ENCODE results near the gene CD300LD. TPM values are rescaled to one million over a fixed set of nuclear protein-coding genes. Genes with fewer than 3 reads are reported as not detected.

CD300LD gene
- total RNA-seq, 2 donors from 2014 or later, result not detected

- intact Hi-C loops (cut with DNase I), result no loop called here
- Histone ChIP-seq H3K9me3 (no peaks in the 10 kb centered on the region), H3K4me1 (no peaks in the 10 kb centered on the region), H3K27ac (no peak overlapping the region), H3K4me3 (no peak overlapping the region), H3K36me3 (no peaks in the 10 kb centered on the region), H3K9ac (ENCODE audit: low read depth in 2 of 2, low read length in 2 of 2) (no peak overlapping the region), H3K27me3 (no peaks in the 10 kb centered on the region)
- DNase-seq, result peak; percentile 48
- TF ChIP-seq CTCF (IDR thresholded peaks at IDR 0.05), result no peak
These were observed 60.0 kb downstream of the CD300LD start for GRCh38 chr17:74532115-74532514.

DNA sequence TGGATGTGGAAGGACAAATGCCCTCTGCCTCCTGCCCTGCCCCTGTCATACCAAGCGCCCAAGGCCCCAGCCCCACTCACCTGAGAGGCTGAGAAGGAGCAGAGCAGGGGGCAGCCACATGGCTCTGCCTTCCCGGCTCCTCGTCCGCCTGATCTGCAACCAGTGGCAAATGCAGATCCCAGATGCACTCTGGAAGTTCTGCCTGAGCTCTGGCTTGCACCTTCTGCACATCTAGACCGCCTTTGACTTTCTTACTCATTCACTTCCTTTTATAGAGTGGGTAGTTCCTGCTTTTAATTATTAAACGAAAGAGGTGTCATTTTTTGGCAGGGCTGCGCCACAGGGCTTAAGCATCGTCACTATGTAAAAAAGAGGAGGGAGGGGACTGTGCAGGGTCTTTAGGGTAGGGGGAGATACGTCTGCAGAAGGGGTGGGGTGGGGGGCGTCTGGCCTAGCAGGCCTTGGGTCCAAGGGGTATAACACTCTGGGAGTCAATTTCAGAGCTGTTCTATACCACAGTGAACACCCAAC, 60.8 kb downstream of the CD300LD start, which contains the start of gene CD300LB:
CD300LB (minus strand) TSS at position 245 of the 531 bp plus-strand sequence; CDS start at position 120, 125 bp downstream.
- TF ChIP-seq CTCF (IDR thresholded peaks at IDR 0.05), result no peak
- peak; percentile 12 for DNase-seq
- Histone ChIP-seq H3K36me3 (no peaks in the 10 kb centered on the region), H3K27ac (no peak within 1 kb of the TSS), H3K4me3 (no peak within 1 kb of the TSS), H3K9ac (ENCODE audit: low read depth in 2 of 2, low read length in 2 of 2) (no peak within 1 kb of the TSS), H3K9me3 (no peaks in the 10 kb centered on the region), H3K4me1 (no peaks in the 10 kb centered on the region), H3K27me3 (no peaks in the 10 kb centered on the region)
- intact Hi-C loops (cut with DNase I), result no loop called here

DNA sequence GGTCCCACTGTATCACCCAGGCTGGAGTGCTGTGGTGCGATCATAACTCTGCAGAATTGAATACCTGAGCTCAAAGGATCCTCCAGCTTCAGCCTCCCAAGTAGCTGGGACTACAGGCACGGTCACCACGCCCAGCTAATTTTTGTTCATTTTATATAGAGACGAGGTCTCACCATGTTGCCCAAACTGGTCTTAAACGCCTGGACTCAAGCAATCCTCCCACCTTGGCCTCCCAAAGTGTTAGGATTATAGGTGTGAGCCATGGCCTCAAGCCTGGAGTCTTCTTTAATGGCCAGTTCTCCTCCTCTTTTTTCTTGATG, 61.3 kb downstream of the CD300LD start:
- no peak overlapping the region for H3K9ac ChIP-seq (ENCODE audit: low read depth in 2 of 2, low read length in 2 of 2)
- intact Hi-C loops (cut with DNase I), result no loop called here
- no peaks in the 10 kb centered on the region for H3K36me3 ChIP-seq
- DNase-seq, result no peak
- H3K9me3 ChIP-seq, result no peaks in the 10 kb centered on the region
- no peak for TF ChIP-seq CTCF (IDR thresholded peaks at IDR 0.05)
- H3K4me1 ChIP-seq, result no peaks in the 10 kb centered on the region
- no peaks in the 10 kb centered on the region for H3K27me3 ChIP-seq
- H3K4me3 ChIP-seq, result no peak overlapping the region
- H3K27ac ChIP-seq, result no peak overlapping the region

Other genes with a start within 250 kb of the CD300LD start
- under 1 TPM in 1 of 2 donors, not detected in 1; 0.22 TPM for gene BTBD17, start 230.4 kb downstream of the CD300LD start, total RNA-seq
- gene GPR142, start 224.8 kb downstream of the CD300LD start, total RNA-seq, result under 1 TPM; 0.35 to 0.74 TPM
- gene GPRC5C, start 160.2 kb downstream of the CD300LD start, total RNA-seq, result 100 to 1,000 TPM; 139 to 193 TPM
- 1 to 10 TPM; 3.1 to 5.6 TPM for gene CD300A, start 125.6 kb downstream of the CD300LD start, total RNA-seq
- under 1 TPM in 1 of 2 donors, not detected in 1; 0.69 TPM for gene CD300LB, start 60.8 kb downstream of the CD300LD start, total RNA-seq
- 1 to 10 TPM in 1 of 2 donors, under 1 TPM in 1; 0.35 to 1.1 TPM for gene CD300C, start 46.2 kb downstream of the CD300LD start, total RNA-seq
- gene CD300H, start 24.8 kb downstream of the CD300LD start, total RNA-seq, result under 1 TPM in 1 of 2 donors, not detected in 1; 0.45 TPM
- gene CD300E, start 31.5 kb upstream of the CD300LD start, total RNA-seq, result 1 to 10 TPM in 1 of 2 donors, not detected in 1; 1.2 TPM
- gene CD300LF, start 120.6 kb upstream of the CD300LD start, total RNA-seq, result 1 to 10 TPM; 1.0 to 1.1 TPM
- 1 to 10 TPM; 4.5 to 7.2 TPM for gene RAB37, start 145.0 kb upstream of the CD300LD start, total RNA-seq
- gene NHERF1, start 156.3 kb upstream of the CD300LD start, total RNA-seq, result 100 to 1,000 TPM; 186 to 244 TPM
- gene NAT9, start 184.1 kb upstream of the CD300LD start, total RNA-seq, result 10 to 100 TPM; 28.4 to 52.6 TPM

All from colonic mucosa (tissue), 4 donors.